ENCODE results near the gene POLR2J.
"Not testable (repeated sequence)": the region's sequence is repeated elsewhere in the genome, so short reads cannot be mapped to it uniquely, and the experiment has no call there.

The POLR2J gene

GRCh38 chr7:102494473-102495149, 15.9 kb upstream of the POLR2J start:
- not testable (repeated sequence) for DNase-seq (ENCODE audit: low read depth)

DNA sequence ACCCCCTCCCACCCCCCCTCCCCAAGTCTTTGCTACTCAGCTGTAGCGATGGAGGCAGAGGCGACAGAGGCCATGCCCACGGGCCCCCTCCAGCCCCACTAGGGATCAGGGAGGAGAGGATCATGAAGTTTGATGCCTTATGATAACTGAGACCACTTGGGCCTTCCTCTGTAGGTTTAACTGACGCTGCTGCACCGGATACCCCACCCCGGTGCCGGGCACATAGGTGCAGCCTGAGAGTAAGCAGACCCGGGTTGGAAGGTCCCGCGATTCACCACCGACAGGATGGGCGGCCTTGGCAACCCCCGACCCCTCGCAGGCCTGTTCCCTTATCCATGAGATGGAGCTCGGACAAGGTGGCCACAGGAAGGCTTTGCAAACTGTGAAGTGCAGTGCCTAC, 15.3 kb upstream of the POLR2J start:
- not testable (repeated sequence) for DNase-seq (ENCODE audit: low read depth)

DNA sequence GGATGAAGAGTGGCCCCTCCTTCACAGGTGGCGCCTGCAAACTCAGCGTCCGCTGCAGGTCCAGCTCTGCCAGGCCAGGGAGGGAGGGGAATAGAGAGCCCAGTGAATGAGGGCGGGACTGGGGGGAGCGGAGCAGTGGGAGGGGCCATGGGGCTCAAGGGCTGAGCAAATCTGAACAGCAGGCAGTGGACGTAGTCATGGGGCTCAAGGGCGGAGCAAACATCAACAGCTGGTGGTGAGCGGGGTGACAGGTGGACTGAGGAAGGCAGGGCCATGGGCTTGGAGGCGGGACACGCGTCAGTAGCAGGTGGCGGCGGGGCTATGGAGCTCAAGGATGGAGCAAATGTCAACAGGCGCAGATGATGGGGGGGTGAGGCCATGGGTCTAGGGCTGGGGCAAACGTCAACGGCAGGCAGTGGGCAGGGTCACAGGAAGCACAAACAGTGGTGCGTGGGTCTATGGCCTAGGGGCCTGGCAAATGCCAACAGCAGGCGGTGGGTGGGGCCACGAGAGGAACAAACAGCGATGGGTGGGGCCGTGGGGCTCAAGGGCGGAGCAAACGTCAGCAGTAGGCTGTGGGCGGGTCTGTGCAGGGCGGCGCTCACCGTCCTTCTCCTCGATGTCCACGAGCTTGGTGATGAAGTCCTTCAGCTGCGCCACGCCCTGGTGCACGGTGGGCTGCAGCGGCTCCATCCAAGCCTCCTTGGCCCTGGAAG, 14.7 kb upstream of the POLR2J start:
- DNase-seq (ENCODE audit: low read depth), result not testable (repeated sequence)

DNA sequence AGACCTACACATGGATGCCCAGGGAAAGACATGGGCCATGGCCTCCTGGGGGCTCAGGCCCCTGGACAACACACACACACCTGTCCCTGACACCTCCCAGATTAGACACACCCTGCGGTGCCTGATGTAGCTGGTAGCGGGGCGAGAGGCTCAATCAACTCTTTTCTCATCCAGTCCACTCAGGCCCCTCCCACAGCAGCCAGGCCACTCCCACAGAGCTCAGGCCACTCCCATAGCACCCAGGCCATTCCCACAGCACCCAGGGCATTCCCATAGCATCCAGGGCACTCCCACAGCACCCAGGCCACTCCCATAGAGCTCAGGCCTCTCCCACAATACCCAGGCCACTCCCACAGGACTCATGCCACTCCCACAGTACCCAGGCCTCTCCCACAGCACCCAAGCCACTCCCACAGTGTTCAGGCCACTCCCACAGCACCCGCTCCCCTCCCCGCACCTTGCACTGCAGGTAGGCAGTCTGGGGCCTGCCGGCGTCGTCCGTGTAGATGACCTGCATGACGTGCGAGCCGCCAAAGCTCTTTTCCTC, 11.9 kb upstream of the POLR2J start:
- DNase-seq (ENCODE audit: low read depth), result not testable (repeated sequence)

DNA sequence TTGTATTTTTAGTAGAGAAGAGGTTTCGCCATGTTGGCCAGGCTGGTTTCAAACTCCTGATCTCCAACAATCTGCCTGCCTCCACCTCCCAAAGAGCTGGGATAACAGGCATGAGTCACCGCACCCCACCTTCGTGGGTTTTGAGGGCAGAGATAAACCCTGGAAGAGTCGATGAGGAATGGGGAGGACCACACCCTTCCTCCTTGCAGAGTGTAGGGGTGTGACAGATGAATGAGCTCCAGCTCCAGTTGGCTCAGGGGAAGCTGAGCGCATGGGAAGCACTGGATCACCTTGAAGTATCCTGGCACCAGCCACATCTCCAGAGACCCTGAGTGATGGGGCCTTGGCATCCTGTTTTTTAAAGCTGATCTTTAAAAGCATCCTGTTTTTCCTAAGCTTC, 5.6 kb upstream of the POLR2J start:
- not testable (repeated sequence) for DNase-seq (ENCODE audit: low read depth)

DNA sequence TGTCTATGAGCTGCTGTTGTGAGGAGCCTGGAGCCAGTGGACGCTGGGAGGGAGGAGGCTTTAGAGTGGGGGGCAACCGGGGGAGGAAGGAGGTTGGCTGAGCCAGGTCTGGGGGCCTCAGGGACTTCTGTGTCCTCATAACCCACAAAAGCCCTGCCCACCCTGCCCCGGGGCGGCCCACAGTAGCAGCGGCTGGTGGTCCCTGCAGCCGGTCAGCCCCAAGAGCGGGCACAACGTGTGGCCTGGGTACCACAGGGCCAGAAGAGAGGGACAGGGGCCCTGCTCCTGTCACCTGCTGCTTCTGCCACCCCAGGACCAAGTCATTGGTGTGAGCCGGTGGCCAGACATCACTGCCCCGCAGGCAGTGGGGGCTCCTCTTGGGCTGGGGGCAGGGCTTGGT, 3.2 kb upstream of the POLR2J start:
- DNase-seq (ENCODE audit: low read depth), result not testable (repeated sequence)

GRCh38 chr7:102479982-102480637, 1.4 kb upstream of the POLR2J start:
- DNase-seq (ENCODE audit: low read depth), result not testable (repeated sequence)

GRCh38 chr7:102479209-102479584, 475 bp upstream of the POLR2J start:
- DNase-seq (ENCODE audit: low read depth), result not testable (repeated sequence)

- not testable (repeated sequence) for DNase-seq (ENCODE audit: low read depth)
Measured at GRCh38 chr7:102474736-102475435, 3.8 kb downstream of the POLR2J start.

DNA sequence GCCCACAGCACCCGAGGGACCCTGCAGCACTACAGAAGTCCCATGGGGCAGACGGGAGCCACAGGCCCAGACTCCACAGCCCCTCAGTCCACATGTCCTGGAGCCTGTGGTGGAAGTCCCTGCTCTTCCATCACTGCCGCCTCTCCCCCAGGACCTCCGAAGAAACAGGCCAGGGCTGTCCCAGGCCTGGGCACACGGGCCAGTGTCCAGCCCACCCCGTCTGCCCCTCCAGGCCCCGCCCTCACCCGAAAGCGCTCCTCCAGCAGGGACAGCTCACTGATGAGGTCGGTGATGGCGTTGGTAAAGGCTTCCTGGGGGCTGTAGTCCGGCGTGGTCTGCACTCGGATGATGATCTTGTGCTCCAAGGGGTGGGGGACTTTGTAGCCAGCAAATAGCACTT, 4.6 kb downstream of the POLR2J start:
- DNase-seq (ENCODE audit: low read depth), result not testable (repeated sequence)

GRCh38 chr7:102473271-102473991, 5.3 kb downstream of the POLR2J start:
- no peak for DNase-seq (ENCODE audit: low read depth)

DNA sequence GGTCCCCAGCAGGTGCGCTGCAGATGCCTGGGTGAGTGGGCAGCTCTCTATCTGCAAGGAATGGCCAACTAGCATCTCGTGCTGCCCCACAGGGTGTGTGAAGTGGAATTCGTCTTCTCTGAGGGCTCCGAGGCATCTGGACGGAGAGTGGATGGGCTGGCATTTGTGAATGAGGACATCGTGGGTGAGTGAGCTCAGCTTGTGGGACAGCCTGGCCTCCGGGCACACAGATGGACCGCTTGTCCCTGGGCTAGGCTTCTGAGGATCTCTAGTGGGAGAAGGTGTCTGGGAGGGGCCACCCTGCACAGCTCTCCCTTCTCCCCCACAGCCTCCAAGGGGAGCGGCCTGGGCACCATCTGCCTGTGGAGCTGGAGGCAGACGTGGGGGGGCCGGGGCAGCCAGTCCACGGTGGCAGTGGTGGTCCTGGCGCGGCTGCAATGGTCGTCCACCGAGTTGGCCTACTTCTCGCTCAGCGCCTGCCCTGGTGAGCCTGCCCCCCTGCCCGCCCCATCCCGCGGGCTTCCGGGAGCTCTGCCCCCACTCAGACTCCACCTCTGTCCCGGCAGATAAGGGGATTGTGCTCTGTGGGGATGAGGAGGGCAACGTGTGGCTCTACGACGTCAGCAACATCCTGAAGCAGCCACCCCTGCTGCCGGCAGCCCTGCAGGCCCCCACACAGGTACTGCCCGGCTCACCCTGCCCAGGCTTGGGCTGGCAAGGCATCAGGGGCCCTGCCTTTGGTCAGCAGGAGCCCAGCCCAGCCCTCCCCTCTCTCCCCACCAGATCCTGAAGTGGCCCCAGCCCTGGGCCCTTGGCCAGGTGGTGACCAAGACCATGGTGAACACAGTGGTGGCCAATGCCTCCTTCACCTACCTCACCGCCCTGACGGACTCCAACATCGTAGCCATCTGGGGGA, 6.3 kb downstream of the POLR2J start:
- no peak for DNase-seq (ENCODE audit: low read depth)

GRCh38 chr7:102471791-102472125, 7.0 kb downstream of the POLR2J start:
- no peak for DNase-seq (ENCODE audit: low read depth)

- DNase-seq (ENCODE audit: low read depth), result no peak
Measured at GRCh38 chr7:102469972-102470825, 8.5 kb downstream of the POLR2J start.

DNA sequence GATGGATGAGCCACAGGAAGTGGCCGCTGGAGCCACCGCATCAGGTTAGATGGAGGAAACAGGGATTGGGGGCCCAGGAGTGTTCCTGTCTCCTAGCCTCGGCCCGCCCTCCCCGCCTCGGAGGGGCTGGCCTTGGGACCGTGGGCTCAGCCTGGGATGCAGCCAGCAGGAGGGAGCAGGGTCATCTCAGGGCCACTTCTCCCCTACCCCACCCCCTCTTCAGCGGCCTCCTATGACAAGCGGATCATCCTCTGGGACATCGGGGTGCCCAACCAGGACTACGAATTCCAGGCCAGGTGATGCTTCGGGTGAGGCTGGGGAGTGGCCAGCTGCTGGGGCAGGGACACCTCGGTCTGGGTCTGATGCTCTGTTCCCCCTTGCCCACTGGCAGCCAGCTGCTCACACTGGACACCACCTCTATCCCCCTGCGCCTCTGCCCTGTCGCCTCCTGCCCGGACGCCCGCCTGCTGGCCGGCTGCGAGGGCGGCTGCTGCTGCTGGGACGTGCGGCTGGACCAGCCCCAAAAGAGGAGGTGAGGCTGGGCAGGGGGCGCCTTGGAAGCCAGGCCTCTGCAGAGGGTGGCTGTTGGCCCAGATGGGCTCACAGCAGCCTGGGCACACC, 9.3 kb downstream of the POLR2J start:
- no peak for DNase-seq (ENCODE audit: low read depth)

- no peak for DNase-seq (ENCODE audit: low read depth)
Measured at GRCh38 chr7:102468478-102469350, 10.0 kb downstream of the POLR2J start.

GRCh38 chr7:102467581-102468477, 10.9 kb downstream of the POLR2J start:
- no peak for DNase-seq (ENCODE audit: low read depth)
